PFSK-1 (cell line): ENCODE measurements around the gene HOXD10.

Experiments used
- FOXP2 ChIP-seq: optimal IDR thresholded peaks from 2 replicates; pipeline ENCODE3; 2011; ENCODE audit warnings: borderline replicate concordance, control low read depth, inconsistent platforms; ENCODE audit not compliant: insufficient read depth; ENCODE audit errors: extremely low read length, extremely low read depth
- POLR2AphosphoS5 ChIP-seq: IDR thresholded peaks from 2 replicates; pipeline ENCODE4 v1.6.1; 2012; ENCODE audit warnings: low read depth, mild to moderate bottlenecking, control low read depth, low read length, moderate library complexity
- REST ChIP-seq, 2 experiments: IDR thresholded peaks; 2 replicates each; pipeline versions ENCODE4 v1.6.1 to v1.8.0; 2011 to 2012; ENCODE audit warnings: low read depth in 2 of 2, low read length in 2 of 2, control low read depth in 1 of 2, inconsistent platforms in 1 of 2, mild to moderate bottlenecking in 1 of 2, moderate library complexity in 1 of 2; ENCODE audit not compliant: insufficient read depth in 1 of 2
- SIN3A ChIP-seq: IDR thresholded peaks from 2 replicates; pipeline ENCODE4 v1.6.1; 2012; ENCODE audit warnings: mild to moderate bottlenecking, low read length, moderate library complexity, borderline replicate concordance; ENCODE audit not compliant: insufficient read depth
- TAF1 ChIP-seq: IDR thresholded peaks from 2 replicates; pipeline ENCODE4 v1.6.1; 2012; ENCODE audit warnings: low read length, control low read depth, borderline replicate concordance; ENCODE audit not compliant: insufficient read depth

HOXD10 gene

GRCh38 chr2:176117162-176117822, 714 bp downstream of the HOXD10 start:
- no peak for TF ChIP-seq POLR2AphosphoS5
- TF ChIP-seq REST (IDR thresholded peaks at IDR 0.05; ENCODE audit: insufficient read depth in 1 of 2, low read depth in 2 of 2, low read length in 2 of 2), result no peak
- TF ChIP-seq FOXP2, result no peak
- no peak for TF ChIP-seq SIN3A
- no peak for TF ChIP-seq TAF1

- no peak for TF ChIP-seq SIN3A
- no peak for TF ChIP-seq POLR2AphosphoS5
- no peak for TF ChIP-seq TAF1
- no peak for TF ChIP-seq FOXP2
- no peak for TF ChIP-seq REST (IDR thresholded peaks at IDR 0.05; ENCODE audit: insufficient read depth in 1 of 2, low read depth in 2 of 2, low read length in 2 of 2)
Observed at GRCh38 chr2:176117823-176118371, 1.3 kb downstream of the HOXD10 start.

GRCh38 chr2:176118601-176119339, 2.2 kb downstream of the HOXD10 start:
- TF ChIP-seq TAF1 (no peak), SIN3A (no peak), FOXP2 (no peak), REST (IDR thresholded peaks at IDR 0.05; ENCODE audit: insufficient read depth in 1 of 2, low read depth in 2 of 2, low read length in 2 of 2) (no peak), POLR2AphosphoS5 (no peak)

GRCh38 chr2:176120364-176121189, 4.0 kb downstream of the HOXD10 start:
- TF ChIP-seq TAF1 (no peak), SIN3A (no peak), REST (IDR thresholded peaks at IDR 0.05; ENCODE audit: insufficient read depth in 1 of 2, low read depth in 2 of 2, low read length in 2 of 2) (no peak), FOXP2 (no peak), POLR2AphosphoS5 (no peak)
